Neural cell (in vitro differentiated cells): Measurements from ENCODE around the gene CHRM5.
A peak's percentile ranks its signal among the peaks of the same experiment; 100 is the strongest.

Experiments
- CTCF ChIP-seq: fragments of 450-650 bp; IDR thresholded peaks from 2 replicates; pipeline ENCODE4 v1.5.1; 2014; ENCODE audit warnings: antibody characterized with exemption, mild to moderate bottlenecking, moderate library complexity; ENCODE audit not compliant: poor library complexity, severe bottlenecking
- EP300 ChIP-seq: fragments of 450-650 bp; conservative IDR thresholded peaks from 2 replicates; pipeline ENCODE4 v1.6.1; 2014; ENCODE audit warnings: antibody characterized with exemption, mild to moderate bottlenecking, moderate library complexity; ENCODE audit not compliant: poor library complexity, severe bottlenecking
- EZH2 ChIP-seq: fragments of 200-600, 300-800 bp; shearing (Covaris generic), sonication (generic); IDR thresholded peaks from 2 replicates; pipeline ENCODE4 v1.6.1; 2014; ENCODE audit warnings: antibody characterized with exemption, low read length, borderline replicate concordance, mild to moderate bottlenecking; ENCODE audit not compliant: insufficient read depth, poor library complexity, severe bottlenecking
- POLR2AphosphoS5 ChIP-seq: IDR thresholded peaks from 2 replicates; pipeline ENCODE4 v1.6.1; 2012
- REST ChIP-seq: IDR thresholded peaks from 2 replicates; pipeline ENCODE4 v1.6.1; 2012; ENCODE audit warnings: borderline replicate concordance
- SMC3 ChIP-seq: fragments of 450-650 bp; conservative IDR thresholded peaks from 2 replicates; pipeline ENCODE4 v1.6.1; 2014; ENCODE audit warnings: antibody characterized with exemption, mild to moderate bottlenecking, moderate library complexity; ENCODE audit not compliant: poor library complexity
- TAF1 ChIP-seq: IDR thresholded peaks from 2 replicates; pipeline ENCODE4 v1.6.1; 2012; ENCODE audit warnings: low read depth

GRCh38 chr15:33960549-33960935 is 7.8 kb upstream of the CHRM5 start:
- peak; percentile 3 for TF ChIP-seq SMC3
- no peak for TF ChIP-seq CTCF
- no peak for TF ChIP-seq EP300
- no peak for TF ChIP-seq POLR2AphosphoS5
- no peak for TF ChIP-seq REST
- TF ChIP-seq EZH2, result no peak
- TF ChIP-seq TAF1, result no peak
